Medulla oblongata (tissue), 1 donor: ENCODE data around the gene TMEM101.
"Not testable (repeated sequence)": the region's sequence is repeated elsewhere in the genome, so short reads cannot be mapped to it uniquely, and the experiment has no call there.

Source experiments
- DNase-seq: peaks from one replicate; pipeline ENCODE4 v3.0.0-alpha.2; 2015; ENCODE audit errors: extremely low spot score

Gene TMEM101

DNA sequence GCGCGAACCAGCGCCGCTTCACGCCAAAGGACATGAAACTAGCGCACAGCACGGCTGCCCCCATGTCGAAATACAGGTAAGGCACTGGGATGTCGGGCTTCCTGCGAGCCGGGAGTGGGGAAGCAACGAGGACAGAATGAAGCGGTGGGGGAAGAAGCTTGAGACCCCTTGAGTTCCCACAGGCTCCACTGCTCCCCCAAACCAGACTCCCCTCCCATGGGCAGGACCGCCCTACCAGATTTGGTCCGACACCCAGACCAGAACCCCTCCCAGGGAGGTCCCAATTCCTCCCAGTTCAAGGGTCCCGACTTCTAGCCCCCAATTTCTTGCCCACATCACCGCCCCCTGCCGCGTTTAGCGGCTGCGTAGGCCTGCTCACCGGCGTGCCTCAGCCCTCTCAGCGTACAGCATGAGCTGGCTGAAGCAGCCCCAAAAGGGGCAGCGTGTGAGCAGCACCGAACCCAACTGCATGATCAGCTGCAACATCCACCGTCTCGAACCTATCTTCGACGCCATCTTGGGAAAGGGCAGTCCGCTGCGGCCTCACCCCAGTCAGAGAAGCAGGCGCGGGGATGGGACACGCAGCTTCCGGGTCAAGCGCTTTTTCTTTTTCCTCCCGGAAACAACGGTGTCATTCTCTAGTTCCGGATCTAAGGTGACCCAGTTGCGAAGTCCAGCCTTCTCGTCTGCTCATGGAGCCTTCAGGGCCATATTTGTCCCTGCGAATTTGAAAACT lies at the start of gene TMEM101:
Gene TMEM101 (minus strand): TSS at position 527 of the 736 bp plus-strand sequence. CDS start 11 bp downstream, at position 516.
- DNase-seq: peak; percentile 95

DNA sequence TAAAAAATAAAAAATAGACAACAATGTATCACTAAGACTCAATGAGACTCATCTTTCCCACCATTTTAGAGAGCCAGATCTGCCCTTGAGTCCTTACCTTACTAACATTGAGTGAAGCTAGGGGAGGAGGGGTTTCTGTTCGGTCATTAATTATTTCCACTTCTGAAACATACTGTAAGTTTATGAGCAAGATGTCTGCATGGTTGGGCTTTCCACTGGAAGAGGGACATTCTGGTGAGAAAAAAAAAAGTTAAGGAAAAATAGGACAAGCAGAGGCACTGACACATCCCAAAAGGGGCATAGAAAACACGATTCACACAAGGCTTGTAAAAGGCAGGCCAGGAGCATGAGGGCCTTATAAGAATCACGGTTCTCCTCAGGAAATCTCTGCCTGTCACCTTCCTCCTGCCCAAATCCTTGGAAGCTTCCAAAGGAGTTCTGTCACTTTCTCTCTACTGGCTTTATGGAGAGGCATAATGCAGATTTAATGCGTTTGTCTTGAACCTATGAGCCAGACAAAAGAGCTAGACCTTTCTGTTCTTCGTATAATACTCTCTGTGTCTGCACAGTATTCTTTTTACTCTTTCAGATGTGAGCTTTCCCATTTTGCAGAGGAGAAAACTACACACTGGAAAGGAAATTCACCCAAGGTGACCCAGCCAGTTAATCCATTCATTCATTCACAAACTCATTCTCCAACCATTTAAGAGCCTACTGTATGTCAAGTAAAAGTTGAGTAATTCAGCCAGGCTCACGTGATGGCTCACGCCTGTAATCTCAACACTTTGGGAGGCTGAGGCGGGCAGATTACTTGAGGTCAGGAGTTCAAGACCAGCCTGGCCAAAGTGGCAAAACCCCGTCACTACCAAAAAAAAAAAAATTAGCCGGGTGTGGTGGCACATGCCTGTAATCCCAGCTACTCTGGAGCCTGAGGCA lies 49.2 kb upstream of the TMEM101 start:
- no peak for DNase-seq

DNA sequence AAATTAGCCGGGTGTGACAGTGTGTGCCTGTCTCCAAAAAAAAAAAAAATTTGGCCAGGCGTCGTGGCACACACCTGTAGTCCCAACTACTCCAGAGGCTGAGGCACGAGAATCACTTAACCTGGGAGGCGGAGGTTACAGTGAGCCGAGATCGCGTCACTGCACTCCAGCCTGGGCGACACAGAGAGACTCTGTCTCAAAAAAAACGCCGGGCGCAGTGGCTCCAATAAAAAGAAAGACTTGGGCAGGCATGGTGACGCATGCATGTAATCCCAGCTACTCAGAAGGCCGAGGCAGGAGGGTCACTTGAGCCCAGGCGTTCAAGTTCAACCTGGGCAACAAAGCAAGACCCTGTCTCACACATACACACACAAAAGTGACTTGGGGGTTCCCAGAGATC lies 48.1 kb upstream of the TMEM101 start:
- no peak for DNase-seq

DNA sequence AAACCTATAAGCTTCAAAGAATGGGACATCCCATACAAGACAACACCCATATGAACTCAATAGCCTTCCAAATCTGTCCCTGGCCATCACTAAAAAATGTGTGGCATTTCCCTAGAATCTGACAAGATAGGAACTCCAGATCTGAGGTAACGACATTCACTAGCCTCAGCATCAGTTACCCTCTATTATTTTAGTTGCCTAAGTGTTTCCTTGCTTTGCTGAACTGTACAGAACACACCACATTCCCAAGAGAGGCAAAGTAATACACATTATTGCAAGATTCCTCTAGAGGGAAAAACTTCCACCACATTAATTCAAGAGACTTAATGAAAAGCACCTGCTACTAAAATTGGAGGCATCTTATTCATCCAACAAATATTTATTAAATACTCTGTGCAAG lies 46.7 kb upstream of the TMEM101 start:
- DNase-seq: no peak

DNA sequence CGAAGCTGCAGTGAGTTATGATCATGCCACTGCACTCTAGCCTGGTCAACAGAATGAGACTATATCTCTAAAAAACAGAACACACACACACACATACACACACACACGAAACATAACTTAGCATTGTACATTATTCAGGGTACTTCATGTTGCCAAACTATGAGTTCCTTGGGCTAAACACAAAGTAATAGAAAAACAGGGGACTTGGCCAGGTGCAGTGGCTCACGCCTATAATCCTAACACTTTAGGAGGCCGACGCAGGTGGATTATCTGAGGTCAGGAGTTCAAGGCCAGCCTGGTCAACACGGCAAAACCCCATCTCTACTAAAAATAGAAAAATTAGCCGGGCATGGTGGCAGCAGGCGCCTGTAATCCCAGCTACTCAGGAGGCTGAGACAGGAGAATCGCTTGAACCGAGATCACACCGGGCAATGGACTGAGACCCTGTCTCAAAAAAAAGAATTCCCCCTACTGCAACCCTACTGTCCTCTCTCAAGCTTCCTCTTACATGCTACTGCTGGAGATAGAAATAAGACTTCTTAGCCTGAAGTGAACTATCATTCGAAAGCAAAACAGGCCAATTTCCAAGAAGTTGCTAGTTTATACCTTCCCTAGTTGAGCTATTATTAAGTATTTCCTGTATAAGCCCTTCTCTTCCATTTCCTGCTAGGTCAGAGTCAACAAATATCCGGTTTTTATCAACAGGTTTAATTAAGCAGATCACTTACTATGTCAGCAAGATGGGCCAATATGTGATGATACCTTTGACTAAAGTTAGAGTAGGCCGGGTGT lies 44.5 kb upstream of the TMEM101 start:
- no peak for DNase-seq

- DNase-seq: no peak
Measured at GRCh38 chr17:44053125-44053872, 38.5 kb upstream of the TMEM101 start.

DNA sequence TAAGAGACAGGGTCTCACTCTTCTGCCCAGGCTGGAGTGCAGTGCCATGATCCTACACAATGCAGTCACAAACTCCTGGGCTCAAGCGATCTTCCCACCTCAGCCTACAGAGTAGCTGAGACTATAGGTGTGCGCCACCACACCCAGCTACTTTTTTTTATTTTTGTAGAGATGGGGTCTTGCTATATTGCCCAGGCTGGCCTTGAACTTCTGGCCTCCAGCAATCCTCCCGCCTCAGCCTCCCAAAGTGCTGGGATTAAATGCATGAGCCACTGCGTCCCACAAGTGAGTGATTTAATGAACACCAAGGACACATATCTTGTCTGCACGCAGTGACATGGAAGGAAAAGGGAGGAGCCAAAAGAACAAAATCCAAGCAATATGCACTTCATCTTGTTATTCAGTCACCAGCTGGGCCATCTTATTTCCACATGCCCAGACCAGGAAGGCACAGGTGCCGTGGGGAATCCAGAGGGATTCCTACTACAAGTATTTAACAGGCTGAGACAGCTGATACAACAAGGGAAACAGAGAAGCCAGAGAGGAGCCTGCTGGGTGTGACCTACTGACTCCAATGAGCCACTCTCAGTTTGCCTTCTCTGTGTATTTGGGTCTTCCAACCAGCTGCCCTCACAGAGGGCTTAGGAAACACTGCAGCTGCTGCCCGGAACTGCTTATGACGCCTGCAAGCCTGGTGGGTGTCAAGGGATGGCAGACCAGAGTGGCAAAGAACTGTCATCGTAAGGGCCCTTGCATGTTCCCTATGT lies 34.7 kb upstream of the TMEM101 start:
- DNase-seq: no peak

- not testable (repeated sequence) for DNase-seq
Measured at GRCh38 chr17:44046893-44047292, 32.1 kb upstream of the TMEM101 start.

GRCh38 chr17:44045486-44045885 lies 30.7 kb upstream of the TMEM101 start:
- no peak for DNase-seq

DNA sequence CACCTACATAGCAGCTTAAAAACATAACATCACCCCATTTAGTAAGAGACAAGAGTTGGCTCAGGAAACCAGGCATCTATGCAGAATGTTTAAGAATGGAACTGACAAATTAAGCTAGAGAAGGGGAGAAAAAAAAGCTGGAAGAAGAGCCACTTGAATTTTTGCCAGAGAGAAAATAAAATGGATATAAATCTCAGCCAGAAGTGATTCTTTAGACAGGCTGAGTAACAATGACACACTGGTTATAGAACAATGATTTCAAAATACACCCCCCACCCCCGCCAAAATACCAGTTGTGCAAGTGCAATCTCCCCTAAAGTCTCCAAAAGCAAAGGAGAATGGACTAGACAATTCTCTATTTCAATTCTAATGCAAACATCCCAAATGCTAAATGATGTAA lies 29.3 kb upstream of the TMEM101 start:
- no peak for DNase-seq

DNA sequence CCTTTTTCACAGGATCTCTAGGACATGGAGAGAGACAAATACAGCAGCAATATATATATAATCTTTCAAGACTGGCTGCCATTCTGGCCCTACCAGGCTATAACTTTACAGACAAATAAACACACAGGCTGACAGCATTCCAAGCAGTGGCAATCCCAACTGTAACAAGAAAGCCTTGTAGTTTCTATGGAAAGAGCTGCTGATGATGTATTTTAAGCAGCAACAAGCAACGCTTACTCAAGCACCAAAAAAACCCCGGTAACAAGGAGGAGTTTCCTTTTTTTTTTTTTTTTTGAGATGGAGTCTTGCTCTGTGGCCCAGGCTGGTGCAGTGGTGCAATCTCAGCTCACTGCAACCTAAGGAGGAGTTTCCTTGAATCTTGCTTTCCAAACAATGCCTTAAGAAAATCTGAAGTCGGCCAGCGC lies 28.5 kb upstream of the TMEM101 start:
- no peak for DNase-seq

DNA sequence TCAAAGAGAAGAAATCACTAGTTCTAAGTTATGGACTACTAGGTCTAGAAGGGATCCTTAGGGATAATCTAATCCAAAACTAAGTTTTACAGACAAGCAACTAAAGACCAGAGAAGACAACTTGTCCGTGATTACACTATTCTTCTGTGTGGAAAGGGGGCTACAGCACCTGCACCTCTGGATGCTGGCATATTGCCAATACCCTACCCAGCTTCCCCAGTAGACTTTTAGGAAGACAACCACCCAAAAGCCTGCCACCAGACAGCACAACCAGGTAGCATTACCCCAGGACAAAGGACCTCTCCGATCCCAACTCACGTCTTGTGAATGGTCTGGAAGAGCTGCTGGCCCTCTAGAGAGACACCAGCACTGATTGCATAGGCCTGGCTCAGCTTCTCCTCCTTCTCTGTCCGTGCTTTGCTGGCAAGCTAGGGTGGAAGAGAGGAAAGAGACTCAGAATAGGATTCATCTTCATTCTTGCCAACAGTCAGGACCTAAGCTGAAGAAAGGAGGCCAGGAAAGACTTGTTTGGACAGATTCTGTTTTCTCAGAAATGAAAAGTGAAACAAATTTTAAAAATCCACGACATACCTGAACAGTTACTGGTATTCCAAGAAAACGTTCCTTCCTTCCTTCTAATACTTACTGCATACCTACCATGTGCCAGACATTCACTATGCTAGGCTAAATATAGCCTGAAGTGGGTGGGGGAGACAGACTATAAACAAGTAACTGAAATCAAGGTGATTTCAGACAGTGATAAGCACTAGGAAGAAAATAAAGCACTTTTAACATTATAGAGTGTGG lies 25.3 kb upstream of the TMEM101 start:
- no peak for DNase-seq

GRCh38 chr17:44038604-44039011 lies 23.8 kb upstream of the TMEM101 start:
- DNase-seq: no peak

GRCh38 chr17:44037471-44037870 lies 22.7 kb upstream of the TMEM101 start:
- no peak for DNase-seq

GRCh38 chr17:44034688-44035087 lies 19.9 kb upstream of the TMEM101 start:
- DNase-seq: not testable (repeated sequence)

DNA sequence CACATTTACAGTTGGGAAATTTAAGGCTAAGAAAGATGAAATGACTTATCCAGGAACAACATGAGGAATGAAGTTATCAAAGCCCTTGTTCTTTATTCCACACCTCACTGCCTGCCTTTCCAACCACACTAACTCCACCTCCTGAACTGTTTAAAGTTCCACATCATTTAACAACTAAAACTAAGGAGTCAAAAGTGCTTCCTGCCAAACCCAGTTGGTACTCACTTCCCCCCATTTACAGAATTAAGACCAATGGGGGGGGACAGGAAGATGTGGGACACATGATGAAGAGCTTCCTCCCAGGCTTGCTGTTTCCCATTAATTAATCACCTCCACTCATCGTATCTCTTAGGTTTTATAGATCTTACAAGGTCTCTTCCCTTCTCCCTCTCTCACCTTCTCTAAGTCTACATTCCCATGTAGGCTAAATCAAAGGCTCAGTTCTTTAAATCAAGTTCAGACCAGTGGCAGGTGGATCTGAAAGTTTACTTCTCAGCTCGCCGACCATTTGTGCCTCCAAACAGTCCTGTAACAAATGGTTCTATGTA lies 19.2 kb upstream of the TMEM101 start:
- DNase-seq: no peak

DNA sequence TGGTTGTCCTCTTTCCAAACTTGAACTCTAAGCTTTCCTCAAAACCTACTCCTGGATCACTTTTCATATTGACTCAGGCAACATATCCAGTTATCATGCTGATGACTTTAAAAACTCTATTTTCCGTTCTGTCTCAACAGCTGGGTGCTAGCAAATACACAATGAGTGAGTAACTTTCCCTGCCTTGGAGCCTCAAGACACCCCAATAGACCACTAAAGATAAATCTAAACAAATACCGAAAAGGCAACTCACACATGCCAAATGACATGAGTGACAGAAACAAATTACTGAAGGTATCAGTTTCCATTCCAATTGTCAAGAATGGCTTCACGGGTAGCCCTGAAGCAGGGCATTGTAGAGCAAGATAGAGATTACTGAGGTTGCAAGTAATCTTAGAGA lies 15.7 kb upstream of the TMEM101 start:
- no peak for DNase-seq

- DNase-seq: no peak
Measured at GRCh38 chr17:44029736-44030135, 15.0 kb upstream of the TMEM101 start.

DNA sequence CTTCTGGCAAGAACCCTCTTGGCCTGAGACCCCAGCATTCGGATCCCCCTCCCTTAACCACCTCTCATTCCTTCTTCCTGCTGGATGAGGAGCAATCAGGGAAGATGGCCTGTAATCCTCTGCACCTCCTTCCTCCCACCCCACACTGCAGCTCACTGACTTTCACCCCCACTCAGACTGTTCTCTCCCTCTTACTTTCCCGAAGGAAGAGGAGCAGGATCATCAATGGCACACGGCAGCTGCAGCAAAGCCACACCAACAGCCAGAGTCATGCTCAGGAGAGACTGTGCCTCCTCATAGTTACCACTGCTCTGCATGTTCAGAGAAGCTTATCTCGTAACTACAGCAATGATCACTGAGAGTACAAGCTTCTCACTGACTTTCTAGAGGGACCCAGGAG lies 10.1 kb upstream of the TMEM101 start:
- DNase-seq: no peak
